A549 (cell line): ENCODE measurements around the gene PPP1R9A. TPM values are rescaled to one million over a fixed set of nuclear protein-coding genes. Genes with fewer than 3 reads are reported as not detected.

Source experiments
- ATAC-seq, 2 experiments: fragments of 200-7000 bp in 1 of 2; fragments of >200 bp in 1 of 2; cut with Nextera tagmentation in 1 of 2; cut with Tn5 transposase in 1 of 2; 3 replicates each; pipeline versions ENCODE4 v1.8.0 to v1.9.1; 2018 to 2020; ENCODE audit warnings: mild to moderate bottlenecking in 1 of 2, moderate library complexity in 1 of 2
- CTCF ChIA-PET: fragments of 300-600 bp; sonication (Branson Sonifier 250); formaldehyde crosslinking; extraction: SDS; loops from one replicate; lab custom pipeline; 2021; ENCODE audit warnings: antibody characterized with exemption, inconsistent platforms; lab: Yijun Ruan, JAX
- POLR2A ChIA-PET: fragments of 350-600 bp; formaldehyde crosslinking; extraction: SDS; loops from one replicate; lab custom pipeline; 2021; ENCODE audit warnings: antibody characterized with exemption, inconsistent platforms; lab: Yijun Ruan, JAX
- DNase-seq, 2 experiments: peaks; one replicate each; pipeline versions ENCODE4 v3.0.0 to v3.0.0-alpha.2; 2011 to 2016; ENCODE audit warnings: low read depth in 1 of 2, low spot score in 1 of 2
- FAIRE-seq: peaks from 2 replicates; lab custom pipeline; 2011; peaks lifted over from hg19 to GRCh38; lab: Jason Lieb, UNC
- H3K27ac ChIP-seq, 2 experiments: fragments of >200 bp; sonication (Bioruptor Twin); formaldehyde crosslinking; 3 replicates each; pipeline ENCODE4 v1.5.1; 2016 to 2017
- H3K4me1 ChIP-seq: fragments of >200 bp; sonication (Bioruptor Twin); formaldehyde crosslinking; 3 replicates; pipeline ENCODE4 v1.6.1; 2016
- H3K4me2 ChIP-seq: fragments of >200 bp; sonication (Bioruptor Twin); formaldehyde crosslinking; 3 replicates; pipeline ENCODE4 v1.6.1; 2016
- H3K4me3 ChIP-seq: fragments of >200 bp; sonication (Bioruptor Twin); formaldehyde crosslinking; 3 replicates; pipeline ENCODE4 v1.5.1; 2016
- H3K9me3 ChIP-seq: fragments of >200 bp; sonication (Bioruptor Twin); formaldehyde crosslinking; 3 replicates; pipeline ENCODE4 v1.6.1; 2016
- CEBPB ChIP-seq, 2 experiments: fragments of >200 bp in 1 of 2; sonication (Bioruptor Twin) in 1 of 2; formaldehyde crosslinking in 1 of 2; IDR thresholded peaks; 2 replicates each; pipeline ENCODE4 v1.6.1; 2012 to 2016
- CHD2 ChIP-seq: fragments of 150-350 bp; IDR thresholded peaks from 2 replicates; pipeline ENCODE4 v1.6.1; 2014; ENCODE audit warnings: low read length; ENCODE audit not compliant: partially characterized antibody
- CHD4 ChIP-seq: fragments of 200-600 bp; sonication (generic); IDR thresholded peaks from 2 replicates; pipeline ENCODE4 v1.6.1; 2016; ENCODE audit warnings: antibody characterized with exemption, mild to moderate bottlenecking, borderline replicate concordance
- EP300 ChIP-seq, 2 experiments: fragments of >200 bp; sonication (Bioruptor Twin); formaldehyde crosslinking; IDR thresholded peaks; 2 replicates in 1 of 2; 3 replicates in 1 of 2; pipeline ENCODE4 v1.6.1; 2016 to 2017
- FOSL2 ChIP-seq, 2 experiments: fragments of 450-650 bp in 1 of 2; fragments of >200 bp in 1 of 2; sonication (Bioruptor Twin) in 1 of 2; formaldehyde crosslinking; IDR thresholded peaks; 2 replicates each; pipeline versions ENCODE4 v1.5.0 to v1.6.1; 2016 to 2020; ENCODE audit warnings: mild to moderate bottlenecking in 1 of 2, moderate library complexity in 1 of 2
- FOXS1 ChIP-seq: fragments of 250-450 bp; sonication (Bioruptor Pico); IDR thresholded peaks from 2 replicates; pipeline ENCODE4 v1.5.0; 2020; ENCODE audit warnings: mild to moderate bottlenecking, moderate library complexity
- HDAC2 ChIP-seq: fragments of 200-600 bp; sonication (generic); IDR thresholded peaks from 2 replicates; pipeline ENCODE4 v1.6.1; 2016
- HEYL ChIP-seq: fragments of 250-450 bp; sonication (Bioruptor Pico); IDR thresholded peaks from 2 replicates; pipeline ENCODE4 v1.8.0; 2021; ENCODE audit warnings: mild to moderate bottlenecking, moderate library complexity
- HOXA7 ChIP-seq: fragments of 250-450 bp; sonication (Bioruptor Pico); IDR thresholded peaks from 2 replicates; pipeline ENCODE4 v1.5.0; 2020; ENCODE audit warnings: mild to moderate bottlenecking, moderate library complexity
- HOXB13 ChIP-seq: fragments of 250-450 bp; sonication (Bioruptor Pico); IDR thresholded peaks from 2 replicates; pipeline ENCODE4 v1.5.0; 2020; ENCODE audit warnings: low read depth, mild to moderate bottlenecking, moderate library complexity
- HOXB5 ChIP-seq: fragments of 250-450 bp; sonication (Bioruptor Pico); IDR thresholded peaks from 2 replicates; pipeline ENCODE4 v1.5.0; 2020; ENCODE audit warnings: mild to moderate bottlenecking, moderate library complexity
- JUNB ChIP-seq: fragments of >200 bp; sonication (Bioruptor Twin); formaldehyde crosslinking; IDR thresholded peaks from 2 replicates; pipeline ENCODE4 v1.6.1; 2016
- KDM1A ChIP-seq: fragments of 200-600 bp; sonication (generic); IDR thresholded peaks from 2 replicates; pipeline ENCODE4 v1.6.1; 2016; ENCODE audit warnings: low read depth, mild to moderate bottlenecking
- MAFK ChIP-seq: fragments of 450-650 bp; IDR thresholded peaks from 2 replicates; pipeline ENCODE4 v1.6.1; 2014; ENCODE audit not compliant: partially characterized antibody
- NFE2L2 ChIP-seq: fragments of 150-350 bp; conservative IDR thresholded peaks from 2 replicates; pipeline ENCODE4 v1.6.1; 2014; ENCODE audit warnings: low read length
- NR3C1 ChIP-seq: fragments of >200 bp; sonication (Bioruptor Twin); formaldehyde crosslinking; IDR thresholded peaks from 3 replicates; pipeline ENCODE4 v1.6.1; 2017
- POLR2A ChIP-seq: IDR thresholded peaks from 2 replicates; pipeline ENCODE4 v1.6.1; 2012; ENCODE audit warnings: mild to moderate bottlenecking, low read length
- RAD21 ChIP-seq, 2 experiments: fragments of >200 bp in 1 of 2; sonication (Bioruptor Twin) in 1 of 2; formaldehyde crosslinking in 1 of 2; IDR thresholded peaks in 1 of 2; conservative IDR thresholded peaks in 1 of 2; 2 replicates in 1 of 2; 3 replicates in 1 of 2; pipeline ENCODE4 v1.6.1; 2012 to 2018; ENCODE audit warnings: inconsistent platforms in 1 of 2
- RCOR1 ChIP-seq: fragments of 150-350 bp; IDR thresholded peaks from 2 replicates; pipeline ENCODE4 v1.6.1; 2014; ENCODE audit warnings: antibody characterized with exemption, low read length, low read depth
- RFX5 ChIP-seq: fragments of 450-650 bp; IDR thresholded peaks from 2 replicates; pipeline ENCODE4 v1.7.1; 2014; ENCODE audit warnings: antibody characterized with exemption, mild to moderate bottlenecking, moderate library complexity
- RNF2 ChIP-seq: fragments of 200-600 bp; sonication (generic); IDR thresholded peaks from 2 replicates; pipeline ENCODE4 v1.6.1; 2016; ENCODE audit warnings: low read depth, mild to moderate bottlenecking, antibody characterized with exemption, moderate library complexity, borderline replicate concordance
- SMC3 ChIP-seq: fragments of >200 bp; sonication (Bioruptor Twin); formaldehyde crosslinking; IDR thresholded peaks from 3 replicates; pipeline ENCODE4 v1.6.1; 2018; ENCODE audit warnings: inconsistent platforms
- TP53 ChIP-seq: fragments of 250-450 bp; sonication (Bioruptor Pico); IDR thresholded peaks from 2 replicates; pipeline ENCODE4 v1.5.0; 2021; ENCODE audit warnings: mild to moderate bottlenecking, moderate library complexity
- ZC3H11A ChIP-seq: fragments of 450-650 bp; IDR thresholded peaks from 2 replicates; pipeline ENCODE4 v1.6.1; 2014; ENCODE audit warnings: antibody characterized with exemption, mild to moderate bottlenecking
- WGBS: methylation state at CpG from one replicate; pipeline ENCODE4 v1.1.6; 2017; ENCODE audit errors: missing lambda C conversion rate; 5-methylcytosine and 5-hydroxymethylcytosine counted together
- polyA plus RNA-seq, 4 experiments: library from polyadenylated mRNA; depleted of rRNA in 3 of 4; stranded (reverse); fragments of >200 nt; fragmentation: RNase III in 1 of 4; extraction: RNeasy Plus Mini Kit Qiagen cat#74134 plus additional on column Dnase treatment in 1 of 4; gene quantifications; 2 replicates in 3 of 4; 3 replicates in 1 of 4; pipeline ENCODE4 v1.2.3, GENCODE V29; 2011 to 2017
- TF ChIP-seq, protein P1 (sequence below): fragments of 450-650 bp; IDR thresholded peaks from 2 replicates; pipeline ENCODE4 v1.6.1; 2014; ENCODE audit warnings: antibody characterized with exemption
- TF ChIP-seq, protein P2 (sequence below): IDR thresholded peaks from 2 replicates; pipeline ENCODE4 v1.6.1; 2012; ENCODE audit warnings: low read depth, borderline replicate concordance
- TF ChIP-seq, protein P3 (sequence below): IDR thresholded peaks from 2 replicates; pipeline ENCODE4 v1.6.1; 2012
- TF ChIP-seq, protein P4 (sequence below): fragments of >200 bp; sonication (Bioruptor Twin); formaldehyde crosslinking; IDR thresholded peaks from 2 replicates; pipeline ENCODE4 v1.6.1; 2016
- TF ChIP-seq, protein P5 (sequence below): fragments of 150-350 bp; IDR thresholded peaks from 2 replicates; pipeline ENCODE4 v1.6.1; 2014; ENCODE audit warnings: low read depth, mild to moderate bottlenecking, low read length

The PPP1R9A gene
- polyA plus RNA-seq, 2 of the 4 experiments (the other 2 are of a cell fraction) = 5.0 to 18.7 TPM

DNA sequence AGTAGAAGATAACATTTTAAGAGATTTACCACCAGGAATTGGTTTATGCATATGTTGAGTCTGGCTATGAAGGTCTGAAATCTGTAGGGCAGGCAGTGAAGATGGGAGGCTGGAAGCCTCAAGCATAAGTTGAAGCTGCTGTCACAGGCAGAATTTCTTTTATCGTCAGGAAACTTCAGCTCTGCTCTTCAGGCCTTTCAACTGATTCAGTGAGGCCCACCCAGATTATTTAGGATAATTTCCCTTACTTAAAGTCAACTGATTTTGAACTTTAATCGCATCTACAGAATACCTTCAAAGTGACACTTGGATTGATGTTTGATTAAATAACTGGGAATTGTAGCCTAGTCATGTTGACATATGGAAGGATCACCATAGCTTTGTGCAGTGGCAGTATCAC lies 190.5 kb downstream of the PPP1R9A start:
- no peak overlapping the region for H3K27ac ChIP-seq
- TF ChIP-seq HDAC2 (no peak), HOXA7 (CRISPR knock-in tag) (no peak), HEYL (CRISPR knock-in tag) (no peak), EP300 (IDR thresholded peaks at IDR 0.05) (no peak), TP53 (CRISPR knock-in tag) (no peak), NFE2L2 (no peak), HOXB13 (CRISPR knock-in tag) (no peak), POLR2A (no peak), CHD2 (no peak), ZC3H11A (no peak), RAD21 (conservative IDR thresholded peaks at IDR 0.05 in 1 of 2, IDR thresholded peaks at IDR 0.05 in 1 of 2) (no peak), NR3C1 (no peak), JUNB (no peak), SMC3 (no peak), CHD4 (no peak)
- TF ChIP-seq, protein P1, sequence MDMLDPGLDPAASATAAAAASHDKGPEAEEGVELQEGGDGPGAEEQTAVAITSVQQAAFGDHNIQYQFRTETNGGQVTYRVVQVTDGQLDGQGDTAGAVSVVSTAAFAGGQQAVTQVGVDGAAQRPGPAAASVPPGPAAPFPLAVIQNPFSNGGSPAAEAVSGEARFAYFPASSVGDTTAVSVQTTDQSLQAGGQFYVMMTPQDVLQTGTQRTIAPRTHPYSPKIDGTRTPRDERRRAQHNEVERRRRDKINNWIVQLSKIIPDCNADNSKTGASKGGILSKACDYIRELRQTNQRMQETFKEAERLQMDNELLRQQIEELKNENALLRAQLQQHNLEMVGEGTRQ = no peak
- TF ChIP-seq, protein P2, sequence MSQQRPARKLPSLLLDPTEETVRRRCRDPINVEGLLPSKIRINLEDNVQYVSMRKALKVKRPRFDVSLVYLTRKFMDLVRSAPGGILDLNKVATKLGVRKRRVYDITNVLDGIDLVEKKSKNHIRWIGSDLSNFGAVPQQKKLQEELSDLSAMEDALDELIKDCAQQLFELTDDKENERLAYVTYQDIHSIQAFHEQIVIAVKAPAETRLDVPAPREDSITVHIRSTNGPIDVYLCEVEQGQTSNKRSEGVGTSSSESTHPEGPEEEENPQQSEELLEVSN = no peak
- TF ChIP-seq, protein P3, sequence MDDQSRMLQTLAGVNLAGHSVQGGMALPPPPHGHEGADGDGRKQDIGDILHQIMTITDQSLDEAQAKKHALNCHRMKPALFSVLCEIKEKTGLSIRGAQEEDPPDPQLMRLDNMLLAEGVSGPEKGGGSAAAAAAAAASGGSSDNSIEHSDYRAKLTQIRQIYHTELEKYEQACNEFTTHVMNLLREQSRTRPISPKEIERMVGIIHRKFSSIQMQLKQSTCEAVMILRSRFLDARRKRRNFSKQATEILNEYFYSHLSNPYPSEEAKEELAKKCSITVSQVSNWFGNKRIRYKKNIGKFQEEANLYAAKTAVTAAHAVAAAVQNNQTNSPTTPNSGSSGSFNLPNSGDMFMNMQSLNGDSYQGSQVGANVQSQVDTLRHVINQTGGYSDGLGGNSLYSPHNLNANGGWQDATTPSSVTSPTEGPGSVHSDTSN = no peak
- TF ChIP-seq, protein P4, sequence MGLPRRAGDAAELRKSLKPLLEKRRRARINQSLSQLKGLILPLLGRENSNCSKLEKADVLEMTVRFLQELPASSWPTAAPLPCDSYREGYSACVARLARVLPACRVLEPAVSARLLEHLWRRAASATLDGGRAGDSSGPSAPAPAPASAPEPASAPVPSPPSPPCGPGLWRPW = no peak
- peaks cover 8% of the 10 kb centered on the region for H3K4me1 ChIP-seq
- H3K4me2 ChIP-seq = no peak overlapping the region
- FAIRE-seq (no peak), ATAC-seq (no peak), DNase-seq (no peak)
- ChIA-PET POLR2A (no interaction called here), CTCF (no interaction called here)
- H3K4me3 ChIP-seq = no peak overlapping the region
- no peaks in the 10 kb centered on the region for H3K9me3 ChIP-seq
- WGBS = 95% methylated on average over 2 of the region's 2 CpGs

DNA sequence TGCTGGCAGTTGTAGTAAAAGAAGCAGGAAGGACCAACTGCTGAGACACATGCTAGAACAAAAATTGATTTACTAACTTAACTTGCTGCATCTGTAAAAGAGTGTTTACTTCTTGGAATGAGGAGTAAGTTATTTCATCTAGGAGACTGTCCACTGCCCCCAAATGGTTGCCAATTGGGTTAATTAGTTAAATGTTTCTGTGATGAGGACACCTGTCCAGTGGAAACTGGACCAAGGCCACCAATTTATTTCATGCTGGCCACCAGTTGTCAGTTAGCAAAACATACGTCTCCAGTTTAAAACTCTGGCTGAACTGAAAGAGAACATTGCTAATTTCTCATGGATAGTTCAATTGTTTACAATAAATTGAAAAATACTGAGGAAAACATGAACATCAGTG lies 191.7 kb downstream of the PPP1R9A start:
- Histone ChIP-seq H3K4me3 (no peak overlapping the region), H3K4me1 (peaks cover 14% of the 10 kb centered on the region), H3K9me3 (no peaks in the 10 kb centered on the region), H3K27ac (no peak overlapping the region), H3K4me2 (no peak overlapping the region)
- WGBS = 94% methylated on average over 1 of the region's 1 CpG
- ATAC-seq (no peak), DNase-seq (no peak), FAIRE-seq (no peak)
- TF ChIP-seq KDM1A = no peak
- TF ChIP-seq, protein P4 = no peak
- no peak for TF ChIP-seq RNF2
- TF ChIP-seq HEYL (CRISPR knock-in tag) = no peak
- no peak for TF ChIP-seq HOXB5
- TF ChIP-seq, protein P5, sequence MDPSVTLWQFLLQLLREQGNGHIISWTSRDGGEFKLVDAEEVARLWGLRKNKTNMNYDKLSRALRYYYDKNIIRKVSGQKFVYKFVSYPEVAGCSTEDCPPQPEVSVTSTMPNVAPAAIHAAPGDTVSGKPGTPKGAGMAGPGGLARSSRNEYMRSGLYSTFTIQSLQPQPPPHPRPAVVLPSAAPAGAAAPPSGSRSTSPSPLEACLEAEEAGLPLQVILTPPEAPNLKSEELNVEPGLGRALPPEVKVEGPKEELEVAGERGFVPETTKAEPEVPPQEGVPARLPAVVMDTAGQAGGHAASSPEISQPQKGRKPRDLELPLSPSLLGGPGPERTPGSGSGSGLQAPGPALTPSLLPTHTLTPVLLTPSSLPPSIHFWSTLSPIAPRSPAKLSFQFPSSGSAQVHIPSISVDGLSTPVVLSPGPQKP = no peak
- no peak for TF ChIP-seq CEBPB (IDR thresholded peaks at IDR 0.05)
- no peak for TF ChIP-seq NFE2L2
- TF ChIP-seq RFX5 = no peak
- TF ChIP-seq RCOR1 = no peak
- TF ChIP-seq NR3C1 = no peak
- TF ChIP-seq MAFK = no peak
- no peak for TF ChIP-seq FOSL2 (IDR thresholded peaks at IDR 0.05)
- no peak for TF ChIP-seq FOSL2 (CRISPR knock-in tag; IDR thresholded peaks at IDR 0.05)
- no peak for TF ChIP-seq FOXS1 (CRISPR knock-in tag)
- TF ChIP-seq, protein P3 = no peak
- ChIA-PET CTCF (no interaction called here), POLR2A (no interaction called here)
